ENCODE measurements around the gene PREPL. TPM values are rescaled to one million over a fixed set of nuclear protein-coding genes. Genes with fewer than 3 reads are reported as not detected.

The PREPL gene
- total RNA-seq, 1 donor from 2014 or later, result 30.5 TPM

- intact Hi-C loops (cut with micrococcal nuclease), result no loop called here
- no peaks in the 10 kb centered on the region for H3K9me3 Mint-ChIP-seq
- H3K27me3 Mint-ChIP-seq (ENCODE audit: insufficient read depth), result peaks cover 26% of the 10 kb centered on the region
- H3K27ac Mint-ChIP-seq, result no peak overlapping the region
- no peak overlapping the region for H3K4me3 Mint-ChIP-seq
- no peak for DNase-seq (ENCODE audit: low spot score)
- H3K36me3 Mint-ChIP-seq (ENCODE audit: low read depth), result no peaks in the 10 kb centered on the region
- H3K4me1 Mint-ChIP-seq (ENCODE audit: low read depth), result no peaks in the 10 kb centered on the region
Observed at GRCh38 chr2:44286119-44286883, 75.0 kb downstream of the PREPL start.

DNA sequence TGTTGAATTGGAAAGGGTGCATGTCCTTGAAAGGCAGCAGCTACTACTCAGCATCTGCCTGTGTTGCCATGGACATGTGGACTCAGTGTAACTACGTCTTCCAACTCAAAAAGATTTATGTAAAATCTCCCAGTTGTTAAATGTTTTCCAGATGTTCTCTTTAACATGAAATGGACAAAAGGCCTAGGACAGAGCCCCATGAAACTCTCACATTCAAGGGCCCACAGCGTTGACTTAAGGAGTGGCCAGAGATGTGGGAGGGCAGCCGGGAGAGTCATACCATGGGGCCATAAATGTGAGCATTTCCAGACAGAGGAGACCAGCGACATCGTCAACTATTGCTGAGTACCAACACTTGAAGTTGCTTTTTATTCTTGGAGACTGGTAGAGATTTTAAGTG, 76.1 kb downstream of the PREPL start:
- no peaks in the 10 kb centered on the region for H3K36me3 Mint-ChIP-seq (ENCODE audit: low read depth)
- intact Hi-C loops (cut with micrococcal nuclease), result no loop called here
- no peak for DNase-seq (ENCODE audit: low spot score)

DNA sequence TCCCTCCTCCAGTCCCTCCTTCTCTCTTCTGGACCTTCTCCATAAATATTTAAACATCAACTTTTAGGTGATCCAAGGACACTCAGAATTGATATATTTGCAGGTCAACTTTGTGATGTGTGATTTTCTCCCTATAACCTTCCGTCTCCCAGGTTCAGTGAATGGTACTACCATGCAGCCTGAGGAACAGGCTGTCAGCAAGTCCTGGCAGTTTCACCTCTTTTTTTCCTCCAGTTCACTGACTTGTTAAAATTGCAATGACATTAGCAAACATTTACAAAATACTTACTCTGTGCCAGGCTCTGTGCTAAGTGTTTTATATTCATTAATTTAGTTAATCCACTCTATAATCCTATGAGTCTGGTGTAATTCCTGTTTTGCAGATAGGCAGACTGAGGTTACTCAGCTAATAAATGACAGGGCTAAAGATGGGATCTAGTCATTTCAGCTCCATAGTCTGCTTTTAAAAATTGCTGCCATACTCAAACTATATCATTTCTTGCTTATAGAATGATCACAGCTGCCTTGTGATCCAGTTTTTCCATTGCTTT, 78.1 kb downstream of the PREPL start:
- no peaks in the 10 kb centered on the region for H3K4me1 Mint-ChIP-seq (ENCODE audit: low read depth)

More for the DNA sequence above, 76.1 kb downstream of the PREPL start:
- H3K27me3 Mint-ChIP-seq (ENCODE audit: insufficient read depth), result peaks cover 24% of the 10 kb centered on the region
- no peaks in the 10 kb centered on the region for H3K9me3 Mint-ChIP-seq
- H3K4me1 Mint-ChIP-seq (ENCODE audit: low read depth), result no peaks in the 10 kb centered on the region
- no peak overlapping the region for H3K27ac Mint-ChIP-seq
- H3K4me3 Mint-ChIP-seq, result no peak overlapping the region

DNA sequence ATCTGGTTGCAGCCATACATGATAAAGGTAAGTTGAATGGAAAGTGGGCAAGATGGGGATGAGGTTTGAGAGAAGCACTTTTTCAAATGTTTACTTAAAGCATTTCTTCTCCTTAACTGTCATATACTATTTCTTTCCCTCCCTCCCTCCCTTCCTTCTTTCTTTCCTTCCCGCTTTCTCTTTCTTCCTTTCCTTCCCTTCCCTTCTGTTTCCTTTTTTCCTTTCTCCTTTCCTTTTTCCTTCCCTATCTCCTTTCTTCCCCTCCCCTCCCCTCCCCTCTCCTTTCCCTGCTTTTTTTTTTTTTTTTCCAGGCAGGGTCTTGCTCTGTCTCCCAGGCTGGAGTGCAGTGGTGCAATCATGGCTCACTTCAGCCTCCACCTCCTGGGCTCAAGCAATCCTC, 80.4 kb downstream of the PREPL start:
- Mint-ChIP-seq H3K36me3 (ENCODE audit: low read depth) (no peaks in the 10 kb centered on the region), H3K27me3 (ENCODE audit: insufficient read depth) (peaks cover 11% of the 10 kb centered on the region)
- intact Hi-C loops (cut with micrococcal nuclease), result no loop called here

More for the DNA sequence above, 78.1 kb downstream of the PREPL start:
- intact Hi-C loops (cut with micrococcal nuclease), result no loop called here
- Mint-ChIP-seq H3K4me3 (no peak overlapping the region), H3K27me3 (ENCODE audit: insufficient read depth) (peaks cover 16% of the 10 kb centered on the region), H3K36me3 (ENCODE audit: low read depth) (no peaks in the 10 kb centered on the region), H3K9me3 (no peaks in the 10 kb centered on the region), H3K27ac (no peak overlapping the region)
- DNase-seq (ENCODE audit: low spot score), result no peak

GRCh38 chr2:44277541-44277940, 83.8 kb downstream of the PREPL start:
- no peak for DNase-seq (ENCODE audit: low spot score)
- H3K27ac Mint-ChIP-seq, result no peak overlapping the region
- no peaks in the 10 kb centered on the region for H3K9me3 Mint-ChIP-seq
- H3K27me3 Mint-ChIP-seq (ENCODE audit: insufficient read depth), result peaks cover 5% of the 10 kb centered on the region
- H3K4me1 Mint-ChIP-seq (ENCODE audit: low read depth), result no peaks in the 10 kb centered on the region
- intact Hi-C loops (cut with micrococcal nuclease), result no loop called here
- H3K4me3 Mint-ChIP-seq, result no peak overlapping the region
- no peaks in the 10 kb centered on the region for H3K36me3 Mint-ChIP-seq (ENCODE audit: low read depth)

More for the DNA sequence above, 80.4 kb downstream of the PREPL start:
- Mint-ChIP-seq H3K4me1 (ENCODE audit: low read depth) (no peaks in the 10 kb centered on the region), H3K4me3 (no peak overlapping the region), H3K9me3 (no peaks in the 10 kb centered on the region), H3K27ac (no peak overlapping the region)
- no peak for DNase-seq (ENCODE audit: low spot score)

- no peaks in the 10 kb centered on the region for H3K9me3 Mint-ChIP-seq
- DNase-seq (ENCODE audit: low spot score), result no peak
- no peaks in the 10 kb centered on the region for H3K36me3 Mint-ChIP-seq (ENCODE audit: low read depth)
- no peak overlapping the region for H3K4me3 Mint-ChIP-seq
- H3K4me1 Mint-ChIP-seq (ENCODE audit: low read depth), result no peaks in the 10 kb centered on the region
- H3K27ac Mint-ChIP-seq, result no peak overlapping the region
- intact Hi-C loops (cut with micrococcal nuclease), result no loop called here
- peaks cover 2% of the 10 kb centered on the region for H3K27me3 Mint-ChIP-seq (ENCODE audit: insufficient read depth)
Observed at GRCh38 chr2:44275927-44276303, 85.4 kb downstream of the PREPL start.

GRCh38 chr2:44273596-44273995, 87.7 kb downstream of the PREPL start:
- no peaks in the 10 kb centered on the region for H3K4me1 Mint-ChIP-seq (ENCODE audit: low read depth)
- H3K27ac Mint-ChIP-seq, result no peak overlapping the region
- peaks cover 2% of the 10 kb centered on the region for H3K27me3 Mint-ChIP-seq (ENCODE audit: insufficient read depth)
- intact Hi-C loops (cut with micrococcal nuclease), result no loop called here
- no peaks in the 10 kb centered on the region for H3K9me3 Mint-ChIP-seq
- no peak for DNase-seq (ENCODE audit: low spot score)
- no peak overlapping the region for H3K4me3 Mint-ChIP-seq
- no peaks in the 10 kb centered on the region for H3K36me3 Mint-ChIP-seq (ENCODE audit: low read depth)

- H3K4me1 Mint-ChIP-seq (ENCODE audit: low read depth), result no peaks in the 10 kb centered on the region
- H3K27me3 Mint-ChIP-seq (ENCODE audit: insufficient read depth), result peaks cover 2% of the 10 kb centered on the region
- intact Hi-C loops (cut with micrococcal nuclease), result no loop called here
- DNase-seq (ENCODE audit: low spot score), result no peak
- H3K9me3 Mint-ChIP-seq, result no peaks in the 10 kb centered on the region
- H3K27ac Mint-ChIP-seq, result no peak overlapping the region
- H3K36me3 Mint-ChIP-seq (ENCODE audit: low read depth), result no peaks in the 10 kb centered on the region
- H3K4me3 Mint-ChIP-seq, result no peak overlapping the region
Observed at GRCh38 chr2:44273076-44273475, 88.2 kb downstream of the PREPL start.

DNA sequence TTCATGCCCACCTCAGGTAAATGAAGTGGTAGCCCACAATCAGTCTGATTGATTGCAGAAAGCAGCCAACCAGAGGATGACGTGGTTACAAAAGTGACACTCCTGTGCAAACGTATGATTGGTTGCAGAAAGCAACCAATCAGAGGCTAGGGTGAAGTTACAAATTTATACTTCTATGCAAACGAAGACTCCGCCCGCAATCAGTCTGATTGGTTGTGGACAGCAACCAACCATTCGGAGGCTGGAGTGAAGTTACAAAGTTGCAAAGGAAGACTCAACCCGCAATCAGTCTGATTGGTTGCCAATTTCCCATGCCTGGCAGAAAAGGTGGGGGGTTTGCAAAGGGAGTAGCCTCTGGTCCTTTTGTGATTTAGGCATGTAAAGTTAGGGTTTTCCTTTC, 90.0 kb downstream of the PREPL start:
- intact Hi-C loops (cut with micrococcal nuclease), result no loop called here
- H3K9me3 Mint-ChIP-seq, result no peaks in the 10 kb centered on the region
- H3K4me1 Mint-ChIP-seq (ENCODE audit: low read depth), result no peaks in the 10 kb centered on the region
- DNase-seq (ENCODE audit: low spot score), result no peak
- no peaks in the 10 kb centered on the region for H3K27me3 Mint-ChIP-seq (ENCODE audit: insufficient read depth)
- H3K27ac Mint-ChIP-seq, result no peak overlapping the region
- H3K4me3 Mint-ChIP-seq, result no peak overlapping the region
- no peaks in the 10 kb centered on the region for H3K36me3 Mint-ChIP-seq (ENCODE audit: low read depth)

DNA sequence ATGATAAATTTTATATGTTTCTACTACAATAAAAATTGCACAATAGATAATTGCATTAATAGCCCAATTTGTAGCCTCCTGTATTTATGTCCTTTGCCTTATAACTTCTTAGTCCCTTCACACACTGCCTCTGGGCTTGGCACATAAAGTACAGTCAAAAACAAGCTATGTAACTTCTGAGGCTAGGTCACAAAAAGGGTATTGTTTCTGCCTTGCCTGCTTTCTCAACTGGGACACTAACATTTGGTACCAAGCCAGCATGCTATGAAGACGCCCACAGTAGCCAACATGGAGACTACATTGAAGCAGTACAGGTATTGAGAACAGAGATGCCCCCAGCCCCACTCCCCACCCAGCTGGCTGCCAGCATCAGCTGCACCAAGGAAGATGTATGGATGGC, 91.5 kb downstream of the PREPL start:
- no peak for DNase-seq (ENCODE audit: low spot score)
- Mint-ChIP-seq H3K27me3 (ENCODE audit: insufficient read depth) (no peaks in the 10 kb centered on the region), H3K36me3 (ENCODE audit: low read depth) (no peaks in the 10 kb centered on the region), H3K4me1 (ENCODE audit: low read depth) (no peaks in the 10 kb centered on the region), H3K4me3 (no peak overlapping the region), H3K9me3 (no peaks in the 10 kb centered on the region), H3K27ac (no peak overlapping the region)
- intact Hi-C loops (cut with micrococcal nuclease), result no loop called here

- no peak overlapping the region for H3K4me3 Mint-ChIP-seq
- H3K9me3 Mint-ChIP-seq, result no peaks in the 10 kb centered on the region
- no peak overlapping the region for H3K27ac Mint-ChIP-seq
- peaks cover 3% of the 10 kb centered on the region for H3K27me3 Mint-ChIP-seq (ENCODE audit: insufficient read depth)
- intact Hi-C loops (cut with micrococcal nuclease), result no loop called here
- H3K4me1 Mint-ChIP-seq (ENCODE audit: low read depth), result no peaks in the 10 kb centered on the region
- DNase-seq (ENCODE audit: low spot score), result no peak
- no peaks in the 10 kb centered on the region for H3K36me3 Mint-ChIP-seq (ENCODE audit: low read depth)
Observed at GRCh38 chr2:44267796-44268648, 93.3 kb downstream of the PREPL start.

All from activated T-helper 1 cell treated with anti-CD3 and anti-CD28 coated beads, Interleukin-12 subunit alpha, Interleukin-12 subunit beta, Interleukin-2, Interleukin-4 antibody, amounts not matched to agents 30 ng/mL and 10 ng/mL and 1 ng/mL, durations not matched to agents 14 hours and 24 hours and 36 hours (primary cell).